ENCODE data around the gene APOL1. TPM values are rescaled to one million over a fixed set of nuclear protein-coding genes. Genes with fewer than 3 reads are reported as not detected.
A peak's percentile ranks its signal among the peaks of the same experiment; 100 is the strongest.
"Not testable (repeated sequence)": the region's sequence is repeated elsewhere in the genome, so short reads cannot be mapped to it uniquely, and the experiment has no call there.

APOL1 gene
- total RNA-seq, 8 experiments from 2014 or later, result 0.09 to 171 (median 14.0) TPM; not detected in 1

- Histone ChIP-seq H3K4me1 (replicated peaks in 1 of 2) (peaks cover 8 to 21% of the 10 kb centered on the region in 2 donors), H3K4me3 (peak overlapping the region; percentile 19 to 53 (median 41)), H3K27ac (peak overlapping the region in 1 of 2 donors; percentile 88)
- peak in 2 of 8 experiments; percentile 1 for ATAC-seq (replicated peaks in 6 of 8)
- in situ Hi-C loops (cut with MboI; ENCODE audit: low pct_unique_long_range_greater_than_20kb in 2 of 9, low sequenced_read_pairs in 9 of 9, unreplicated experiment in 9 of 9), result no loop called here
- WGBS, 10 experiments, result 10 to 50% (median 40%) methylated on average over 1 to 2 of the region's 5 CpGs; no CpG with 5 or more reads in 7 of the 10 experiments
Observed at GRCh38 chr22:36238373-36239149, 14.4 kb upstream of the APOL1 start.

DNA sequence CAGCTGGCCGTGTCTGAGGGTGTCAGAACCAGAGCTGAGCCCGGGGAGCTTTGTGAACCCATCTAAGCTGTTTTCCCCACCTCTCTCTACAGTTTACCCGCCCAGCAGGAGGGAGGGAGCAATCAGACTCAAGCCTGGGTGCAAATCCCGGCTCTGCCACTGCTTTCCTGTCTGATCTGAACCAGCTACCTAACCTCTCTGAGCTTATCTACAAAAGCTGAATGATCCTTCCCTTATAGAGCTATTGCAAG is 13.9 kb upstream of the APOL1 start:
- in situ Hi-C loops (cut with MboI; ENCODE audit: low pct_unique_long_range_greater_than_20kb in 2 of 9, low sequenced_read_pairs in 9 of 9, unreplicated experiment in 9 of 9), result no loop called here
- H3K27ac ChIP-seq, result peak overlapping the region in 1 of 2 donors; percentile 88

GRCh38 chr22:36239401-36240171 is 13.3 kb upstream of the APOL1 start, which contains the start of gene APOL2:
APOL2 (minus strand) TSS chr22:36239527; CDS start chr22:36233162, 6,365 bp downstream.
- 0 to 80% (median 0%) methylated on average over 1 to 4 of the region's 13 CpGs; no CpG with 5 or more reads in 2 of the 10 experiments for WGBS, 10 experiments
- Histone ChIP-seq H3K27ac (peak within 1 kb of the TSS in 1 of 2 donors; percentile 88), H3K4me3 (peak within 1 kb of the TSS; percentile 19 to 53 (median 41)), H3K4me1 (replicated peaks in 1 of 2) (peaks cover 8 to 21% of the 10 kb centered on the region in 2 donors)
- ATAC-seq (replicated peaks in 6 of 8), result peak; percentile 88 to 98 (median 97)
- in situ Hi-C loops (cut with MboI; ENCODE audit: low pct_unique_long_range_greater_than_20kb in 2 of 9, low sequenced_read_pairs in 9 of 9, unreplicated experiment in 9 of 9), result no loop called here

More for the DNA sequence above, 13.9 kb upstream of the APOL1 start:
- ATAC-seq (replicated peaks in 6 of 8), result peak in 3 of 8 experiments; percentile 27 to 52 (median 28)
- WGBS, 10 experiments, result 0 to 25% (median 2%) methylated on average over 1 to 3 of the region's 4 CpGs; no CpG with 5 or more reads in 4 of the 10 experiments
- peaks cover 8 to 21% of the 10 kb centered on the region in 2 donors for H3K4me1 ChIP-seq (replicated peaks in 1 of 2)
- H3K4me3 ChIP-seq, result peak overlapping the region; percentile 19 to 53 (median 41)

- in situ Hi-C loops (cut with MboI; ENCODE audit: low pct_unique_long_range_greater_than_20kb in 2 of 9, low sequenced_read_pairs in 9 of 9, unreplicated experiment in 9 of 9), result no loop called here
Observed at GRCh38 chr22:36243986-36244385, 8.9 kb upstream of the APOL1 start.

DNA sequence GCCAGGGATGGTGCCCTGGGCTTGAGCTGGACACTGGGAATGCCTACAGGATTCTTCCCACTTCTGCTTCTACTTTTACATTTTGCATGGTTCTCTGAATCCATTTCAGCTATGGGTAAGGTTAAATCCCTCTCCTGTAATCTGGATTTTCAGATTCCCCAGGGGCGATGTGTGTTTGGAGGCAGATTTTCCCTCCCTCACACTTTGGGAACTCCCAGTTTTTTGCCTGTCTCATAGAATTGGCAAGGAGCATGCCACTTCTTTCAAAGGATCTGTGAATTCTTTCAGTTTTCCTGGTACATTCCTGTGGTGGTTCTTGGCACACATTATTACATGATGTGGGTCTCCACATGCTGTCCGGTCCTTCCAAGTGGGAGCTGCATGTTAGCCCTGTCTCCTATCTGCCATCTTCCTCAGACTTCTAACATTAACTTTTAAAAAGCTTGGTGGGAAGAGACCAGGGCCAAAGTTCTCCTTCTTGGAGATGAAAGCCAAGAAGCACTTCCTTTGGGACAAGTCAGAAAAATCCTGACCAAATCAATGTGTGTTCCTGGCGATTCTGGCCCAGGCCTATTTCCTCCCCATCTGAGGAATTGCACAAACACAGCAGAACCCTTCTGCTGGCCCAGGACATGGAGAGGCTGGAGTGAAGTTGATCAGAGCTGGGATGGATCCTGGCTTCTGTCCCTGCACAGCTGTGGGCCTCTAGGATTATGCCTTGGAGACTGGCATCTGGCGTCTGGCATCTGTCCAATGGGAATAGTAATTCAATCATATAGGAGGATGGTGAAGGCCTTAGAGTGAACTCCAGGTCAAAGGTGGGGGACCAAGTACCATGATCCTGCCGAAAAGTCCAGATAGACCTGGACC is 8.2 kb upstream of the APOL1 start:
- Histone ChIP-seq H3K27ac (no peak overlapping the region), H3K4me3 (no peak overlapping the region), H3K4me1 (replicated peaks in 1 of 2) (peaks cover 0 to 2% of the 10 kb centered on the region in 2 donors)
- 22 to 100% (median 62%) methylated on average over 1 to 5 of the region's 5 CpGs; no CpG with 5 or more reads in 3 of the 10 experiments for WGBS, 10 experiments
- ATAC-seq (replicated peaks in 6 of 8), result no peak
- in situ Hi-C loops (cut with MboI; ENCODE audit: low pct_unique_long_range_greater_than_20kb in 2 of 9, low sequenced_read_pairs in 9 of 9, unreplicated experiment in 9 of 9), result no loop called here

More at GRCh38 chr22:36243986-36244385, 8.9 kb upstream of the APOL1 start:
- Histone ChIP-seq H3K4me1 (replicated peaks in 1 of 2) (peaks cover under 1 to 5% of the 10 kb centered on the region in 2 donors), H3K27ac (no peak overlapping the region), H3K4me3 (no peak overlapping the region)
- 16 to 100% (median 80%) methylated on average over 1 to 4 of the region's 5 CpGs; no CpG with 5 or more reads in 4 of the 10 experiments for WGBS, 10 experiments
- no peak for ATAC-seq (replicated peaks in 6 of 8)

GRCh38 chr22:36245805-36246356 is 7.1 kb upstream of the APOL1 start:
- no peak overlapping the region for H3K27ac ChIP-seq
- no peak overlapping the region for H3K4me3 ChIP-seq
- H3K4me1 ChIP-seq (replicated peaks in 1 of 2), result no peaks in the 10 kb centered on the region
- 14 to 79% (median 56%) methylated on average over 1 to 4 of the region's 4 CpGs; no CpG with 5 or more reads in 1 of the 10 experiments for WGBS, 10 experiments
- in situ Hi-C loops (cut with MboI; ENCODE audit: low pct_unique_long_range_greater_than_20kb in 2 of 9, low sequenced_read_pairs in 9 of 9, unreplicated experiment in 9 of 9), result no loop called here
- no peak for ATAC-seq (replicated peaks in 6 of 8)

DNA sequence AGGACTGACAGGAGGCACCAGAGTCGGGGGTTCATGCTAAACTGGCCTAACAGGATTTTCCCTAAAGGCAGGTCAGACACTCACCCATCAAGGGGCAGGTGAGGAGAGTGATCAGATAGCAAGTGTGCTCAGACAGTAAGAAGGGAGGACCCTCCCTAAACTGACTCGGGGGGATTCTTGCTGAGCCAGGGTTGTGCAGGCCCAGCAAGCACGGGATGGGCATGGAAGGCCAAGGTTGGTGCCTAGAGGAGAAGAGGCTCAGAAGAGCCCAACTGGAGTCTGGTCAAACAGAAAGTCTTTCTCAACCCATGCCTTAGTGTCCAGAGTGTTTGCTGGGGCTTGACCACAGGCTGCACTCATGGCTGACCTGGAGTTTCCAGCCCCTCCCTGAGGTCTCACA is 6.2 kb upstream of the APOL1 start:
- no peak for ATAC-seq (replicated peaks in 6 of 8)
- WGBS, 10 experiments, result 50 to 100% (median 67%) methylated on average over 1 to 3 of the region's 3 CpGs; no CpG with 5 or more reads in 5 of the 10 experiments
- no peak overlapping the region for H3K4me3 ChIP-seq
- no peak overlapping the region for H3K27ac ChIP-seq
- H3K4me1 ChIP-seq (replicated peaks in 1 of 2), result no peaks in the 10 kb centered on the region
- in situ Hi-C loops (cut with MboI; ENCODE audit: low pct_unique_long_range_greater_than_20kb in 2 of 9, low sequenced_read_pairs in 9 of 9, unreplicated experiment in 9 of 9), result no loop called here

DNA sequence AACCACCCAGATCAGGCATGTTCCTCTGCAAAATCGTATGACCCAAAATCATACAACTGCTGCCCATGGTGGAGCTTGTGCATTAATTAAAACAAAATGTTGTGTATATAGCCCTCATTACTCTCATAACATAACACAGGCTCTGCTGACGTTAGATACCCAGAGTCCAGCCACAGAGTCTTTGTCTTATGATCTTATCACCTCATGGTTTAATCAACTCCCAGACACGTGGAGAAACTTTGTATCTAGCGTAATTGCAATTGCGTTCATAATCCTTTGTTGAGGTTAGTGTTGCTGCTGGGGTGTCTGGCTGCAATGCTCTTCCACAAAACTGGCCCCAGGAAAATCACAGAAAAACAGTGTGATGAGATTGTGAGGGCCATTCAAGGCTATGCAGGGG is 5.0 kb upstream of the APOL1 start:
- no peaks in the 10 kb centered on the region for H3K4me1 ChIP-seq (replicated peaks in 1 of 2)
- H3K27ac ChIP-seq, result no peak overlapping the region
- no peak overlapping the region for H3K4me3 ChIP-seq
- no peak for ATAC-seq (replicated peaks in 6 of 8)
- WGBS, 10 experiments, result 31 to 92% (median 80%) methylated on average over 1 to 5 of the region's 5 CpGs; no CpG with 5 or more reads in 1 of the 10 experiments
- in situ Hi-C loops (cut with MboI; ENCODE audit: low pct_unique_long_range_greater_than_20kb in 2 of 9, low sequenced_read_pairs in 9 of 9, unreplicated experiment in 9 of 9), result no loop called here

GRCh38 chr22:36249160-36249559 is 3.8 kb upstream of the APOL1 start:
- no peak for ATAC-seq (replicated peaks in 6 of 8)
- no peak overlapping the region for H3K27ac ChIP-seq

GRCh38 chr22:36250292-36250960 is 2.5 kb upstream of the APOL1 start:
- H3K4me1 ChIP-seq (replicated peaks in 1 of 2); H3K4me3 ChIP-seq; ATAC-seq (replicated peaks in 6 of 8); in situ Hi-C loops (cut with MboI; ENCODE audit: low pct_unique_long_range_greater_than_20kb in 2 of 9, low sequenced_read_pairs in 9 of 9, unreplicated experiment in 9 of 9); H3K27ac ChIP-seq: not testable (repeated sequence)
- WGBS, 10 experiments, result 57 to 100% (median 87%) methylated on average over 2 to 12 of the region's 24 CpGs; no CpG with 5 or more reads in 2 of the 10 experiments

More at GRCh38 chr22:36249160-36249559, 3.8 kb upstream of the APOL1 start:
- 71 to 100% (median 92%) methylated on average over 1 to 2 of the region's 2 CpGs for WGBS, 10 experiments
- Histone ChIP-seq H3K4me1 (replicated peaks in 1 of 2) (no peaks in the 10 kb centered on the region), H3K4me3 (no peak overlapping the region)
- in situ Hi-C loops (cut with MboI; ENCODE audit: low pct_unique_long_range_greater_than_20kb in 2 of 9, low sequenced_read_pairs in 9 of 9, unreplicated experiment in 9 of 9), result no loop called here

- H3K27ac ChIP-seq; in situ Hi-C loops (cut with MboI; ENCODE audit: low pct_unique_long_range_greater_than_20kb in 2 of 9, low sequenced_read_pairs in 9 of 9, unreplicated experiment in 9 of 9); ATAC-seq (replicated peaks in 6 of 8); H3K4me1 ChIP-seq (replicated peaks in 1 of 2); H3K4me3 ChIP-seq: not testable (repeated sequence)
- WGBS, 10 experiments, result 60 to 94% (median 91%) methylated on average over 1 to 3 of the region's 7 CpGs; no CpG with 5 or more reads in 6 of the 10 experiments
Observed at GRCh38 chr22:36251979-36252608, 839 bp upstream of the APOL1 start.

Data from motor neuron (in vitro differentiated cells).